IPS-NIHi7 (cell line): ENCODE measurements around the gene A3GALT2.
A peak's percentile ranks its signal among the peaks of the same experiment; 100 is the strongest.
"Not testable (repeated sequence)": the region's sequence is repeated elsewhere in the genome, so short reads cannot be mapped to it uniquely, and the experiment has no call there.

ENCODE experiments used
- DNase-seq: peaks from one replicate; pipeline ENCODE4 v3.0.0; 2012; ENCODE audit warnings: mixed read lengths; ENCODE audit errors: extremely low spot score

A3GALT2 gene

GRCh38 chr1:33294071-33295010 lies 26.6 kb downstream of the A3GALT2 start:
- DNase-seq: no peak

GRCh38 chr1:33292726-33293340 lies 28.1 kb downstream of the A3GALT2 start:
- no peak for DNase-seq

- not testable (repeated sequence) for DNase-seq
Measured at GRCh38 chr1:33290615-33291014, 30.3 kb downstream of the A3GALT2 start.

GRCh38 chr1:33289858-33290154 lies 31.1 kb downstream of the A3GALT2 start:
- DNase-seq: no peak

GRCh38 chr1:33288976-33289857 lies 31.7 kb downstream of the A3GALT2 start:
- DNase-seq: no peak

GRCh38 chr1:33287317-33287716 lies 33.6 kb downstream of the A3GALT2 start:
- no peak for DNase-seq

- DNase-seq: no peak
Measured at GRCh38 chr1:33286451-33287185, 34.3 kb downstream of the A3GALT2 start.

GRCh38 chr1:33284049-33284448 lies 36.8 kb downstream of the A3GALT2 start:
- no peak for DNase-seq

GRCh38 chr1:33282791-33283190 lies 38.1 kb downstream of the A3GALT2 start:
- no peak for DNase-seq

- DNase-seq: no peak
Measured at GRCh38 chr1:33281554-33282303, 39.2 kb downstream of the A3GALT2 start.

GRCh38 chr1:33280091-33280661 lies 40.7 kb downstream of the A3GALT2 start:
- peak; percentile 55 for DNase-seq

- DNase-seq: no peak
Measured at GRCh38 chr1:33277488-33278084, 43.3 kb downstream of the A3GALT2 start.

- DNase-seq: no peak
Measured at GRCh38 chr1:33276573-33277298, 44.2 kb downstream of the A3GALT2 start.

- no peak for DNase-seq
Measured at GRCh38 chr1:33275706-33276572, 45.0 kb downstream of the A3GALT2 start.

- no peak for DNase-seq
Measured at GRCh38 chr1:33275195-33275594, 45.7 kb downstream of the A3GALT2 start.

- DNase-seq: no peak
Measured at GRCh38 chr1:33274446-33274845, 46.5 kb downstream of the A3GALT2 start.

GRCh38 chr1:33273961-33274371 lies 46.9 kb downstream of the A3GALT2 start:
- DNase-seq: no peak

GRCh38 chr1:33273406-33273805 lies 47.5 kb downstream of the A3GALT2 start:
- no peak for DNase-seq
